ENCODE data around the gene TSPAN18.

- TF ChIP-seq CTCF (conservative IDR thresholded peaks at IDR 0.05; ENCODE audit: low read depth, low read length) (peak; percentile 95), POLR2A (IDR thresholded peaks at IDR 0.05; ENCODE audit: low read depth, low read length) (0 out of 2 replicates have a peak, but pooled peaks have one; percentile 48), RCOR1 (IDR thresholded peaks at IDR 0.05; ENCODE audit: insufficient replicate concordance, low read length) (no peak), FOS (IDR thresholded peaks at IDR 0.05; ENCODE audit: low read depth, low read length) (no peak), BHLHE40 (IDR thresholded peaks at IDR 0.05; ENCODE audit: low read depth, low read length) (no peak), MAZ (IDR thresholded peaks at IDR 0.05; ENCODE audit: borderline replicate concordance, low read depth, low read length) (no peak), CEBPB (IDR thresholded peaks at IDR 0.05; ENCODE audit: low read depth, low read length) (no peak), RFX5 (IDR thresholded peaks at IDR 0.05; ENCODE audit: low read depth, low read length) (no peak), SMC3 (IDR thresholded peaks at IDR 0.05; ENCODE audit: low read depth, low read length) (peak; percentile 94), RAD21 (IDR thresholded peaks at IDR 0.05; ENCODE audit: low read length) (peak; percentile 97), MXI1 (IDR thresholded peaks at IDR 0.05; ENCODE audit: borderline replicate concordance, low read depth, low read length) (no peak), ELK1 (IDR thresholded peaks at IDR 0.05; ENCODE audit: borderline replicate concordance, low read depth, low read length) (no peak), NFE2L2 (IDR thresholded peaks at IDR 0.05; ENCODE audit: low read depth, low read length) (no peak), MAFK (IDR thresholded peaks at IDR 0.05; ENCODE audit: low read depth, low read length) (no peak)
Measured at GRCh38 chr11:44936525-44936924, 209.8 kb downstream of the TSPAN18 start.

Measured in IMR-90 (cell line).